Stimulated activated CD4-positive, alpha-beta T cell treated with anti-CD3 and anti-CD28 coated beads, Interleukin-4, amount 100 ng/mL, for 48 hours (primary cell): Measurements from ENCODE around the gene ING2.

Experiments used
- DNase-seq, 2 donors: peaks; one replicate each; pipeline ENCODE4 v3.0.0-alpha.2; 2020; ENCODE audit warnings: low read depth in 2 of 2

The ING2 gene

GRCh38 chr4:183499389-183499788 is 5.5 kb upstream of the ING2 start:
- no peak for DNase-seq

- DNase-seq, result no peak
These were observed 5.1 kb upstream of the ING2 start for GRCh38 chr4:183499801-183500200.

GRCh38 chr4:183503497-183504063 is 1.3 kb upstream of the ING2 start:
- no peak for DNase-seq

GRCh38 chr4:183504064-183504929 is 561 bp upstream of the ING2 start:
- peak; percentile 97 to 99 for DNase-seq

GRCh38 chr4:183505611-183506388 is 942 bp downstream of the ING2 start:
- DNase-seq, result peak; percentile 76 to 78

- DNase-seq, result no peak
These were observed 1.5 kb downstream of the ING2 start for GRCh38 chr4:183506389-183506735.

- no peak for DNase-seq
These were observed 3.3 kb downstream of the ING2 start for GRCh38 chr4:183507925-183508696.

- DNase-seq, result no peak
These were observed 4.0 kb downstream of the ING2 start for GRCh38 chr4:183508697-183509335.

GRCh38 chr4:183515411-183515810 is 10.6 kb downstream of the ING2 start:
- no peak for DNase-seq

GRCh38 chr4:183517194-183517593 is 12.3 kb downstream of the ING2 start:
- no peak for DNase-seq

GRCh38 chr4:183517781-183518180 is 12.9 kb downstream of the ING2 start:
- no peak for DNase-seq

- no peak for DNase-seq
These were observed 18.0 kb downstream of the ING2 start for GRCh38 chr4:183522821-183523220.

GRCh38 chr4:183527326-183527725 is 22.5 kb downstream of the ING2 start:
- no peak for DNase-seq

- DNase-seq, result no peak
These were observed 28.0 kb downstream of the ING2 start for GRCh38 chr4:183532821-183533220.

- no peak for DNase-seq
These were observed 28.8 kb downstream of the ING2 start for GRCh38 chr4:183533698-183534097.

- no peak for DNase-seq
These were observed 35.7 kb downstream of the ING2 start for GRCh38 chr4:183540410-183541009.

- no peak for DNase-seq
These were observed 36.3 kb downstream of the ING2 start for GRCh38 chr4:183541010-183541751.

- no peak for DNase-seq
These were observed 36.8 kb downstream of the ING2 start for GRCh38 chr4:183541752-183542040.

GRCh38 chr4:183543435-183543834 is 38.6 kb downstream of the ING2 start:
- no peak for DNase-seq

GRCh38 chr4:183544109-183544508 is 39.3 kb downstream of the ING2 start:
- peak in 1 of 2 donors; percentile 8 for DNase-seq

- DNase-seq, result no peak
These were observed 41.5 kb downstream of the ING2 start for GRCh38 chr4:183546376-183546775.
